COLO829 (cell line): ENCODE data around the gene C19orf85.
"Not testable (repeated sequence)": the region's sequence is repeated elsewhere in the genome, so short reads cannot be mapped to it uniquely, and the experiment has no call there.

Experiments used
- DNase-seq: peaks from one replicate; pipeline ENCODE4 v3.0.0; 2012; ENCODE audit warnings: low spot score

C19orf85 gene

GRCh38 chr19:55464662-55465054 lies at the start of gene C19orf85:
Gene C19orf85, minus strand, starts transcription at chr19:55464751. Its CDS starts 197 bp downstream, at chr19:55464554.
- DNase-seq: no peak

DNA sequence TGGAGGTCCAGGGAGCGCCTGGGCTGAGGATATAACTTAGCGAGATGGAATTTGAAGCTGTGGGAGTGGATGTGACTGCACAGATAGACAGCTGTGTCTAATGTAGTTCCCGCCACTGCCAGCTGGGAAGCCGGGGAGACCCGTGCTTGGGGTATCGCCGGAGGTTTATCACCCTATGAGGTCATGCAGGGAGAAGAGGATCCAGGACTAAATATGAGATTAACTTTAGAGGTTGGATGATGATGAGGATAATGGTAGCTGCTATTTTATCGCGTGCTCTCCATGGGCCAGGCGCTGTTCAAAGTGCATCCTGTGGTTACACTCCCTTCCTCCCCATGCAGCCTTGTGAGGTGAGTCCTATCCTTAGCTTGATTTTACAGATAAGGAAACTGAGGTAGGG lies 43.6 kb upstream of the C19orf85 start:
- DNase-seq: no peak

- no peak for DNase-seq
These were observed 40.4 kb upstream of the C19orf85 start for GRCh38 chr19:55504981-55505380.

DNA sequence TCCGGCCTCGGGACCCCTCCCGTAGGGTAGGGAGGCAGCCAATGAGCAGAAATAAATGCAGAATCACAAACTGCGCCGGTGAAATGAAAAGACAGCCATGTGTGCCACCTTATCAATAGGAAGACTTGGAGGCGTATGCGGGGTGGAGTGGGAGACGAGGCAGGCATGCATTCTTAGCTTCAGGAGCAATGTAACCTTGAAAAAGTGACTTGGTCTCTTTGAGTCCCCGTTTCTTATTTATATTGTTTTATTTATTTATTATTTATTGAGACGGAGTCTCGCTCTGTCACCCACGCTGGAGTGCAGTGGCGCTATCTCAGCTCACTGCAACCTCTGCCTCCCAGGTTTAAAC lies 39.7 kb upstream of the C19orf85 start:
- no peak for DNase-seq

GRCh38 chr19:55503502-55504251 lies 39.1 kb upstream of the C19orf85 start:
- peak; percentile 98 for DNase-seq

GRCh38 chr19:55503157-55503501 lies 38.6 kb upstream of the C19orf85 start:
- no peak for DNase-seq

DNA sequence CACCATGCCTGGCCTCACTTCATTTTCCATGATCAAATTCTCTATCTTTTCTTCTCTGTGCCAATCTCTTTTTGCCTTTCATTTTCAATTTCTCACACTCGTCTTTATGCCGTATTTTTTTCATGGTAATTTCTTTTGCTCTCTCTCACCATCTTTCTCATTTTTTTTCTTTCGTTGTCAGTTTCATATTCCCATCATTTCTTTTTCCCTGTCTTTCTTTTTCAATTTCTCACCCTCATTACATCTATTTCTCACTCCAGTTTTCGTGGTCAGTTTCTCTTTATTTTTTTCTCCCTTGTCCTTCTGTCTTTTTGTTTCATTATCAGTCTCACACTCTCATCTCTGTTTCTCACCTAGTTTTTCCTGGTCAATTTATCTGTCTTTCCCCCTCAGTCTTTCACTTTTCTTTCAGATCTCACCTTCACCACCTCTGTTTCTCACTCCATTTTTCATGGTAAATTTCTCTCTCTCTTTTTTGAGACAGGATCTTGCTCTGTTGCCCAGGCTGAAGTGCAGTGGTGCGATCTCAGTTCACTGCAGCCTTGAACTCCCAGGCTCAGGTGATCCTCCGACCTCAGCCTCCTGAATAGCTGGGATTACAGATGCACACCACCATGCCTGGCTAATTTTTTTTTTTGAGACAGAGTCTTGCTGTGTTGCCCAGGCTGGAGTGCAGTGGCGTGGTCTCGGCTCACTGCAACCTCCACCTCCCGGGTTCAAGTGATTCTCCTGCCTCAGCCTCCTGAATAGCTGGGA lies 37.8 kb upstream of the C19orf85 start:
- DNase-seq: no peak

GRCh38 chr19:55500368-55500952 lies 35.9 kb upstream of the C19orf85 start:
- DNase-seq: no peak

DNA sequence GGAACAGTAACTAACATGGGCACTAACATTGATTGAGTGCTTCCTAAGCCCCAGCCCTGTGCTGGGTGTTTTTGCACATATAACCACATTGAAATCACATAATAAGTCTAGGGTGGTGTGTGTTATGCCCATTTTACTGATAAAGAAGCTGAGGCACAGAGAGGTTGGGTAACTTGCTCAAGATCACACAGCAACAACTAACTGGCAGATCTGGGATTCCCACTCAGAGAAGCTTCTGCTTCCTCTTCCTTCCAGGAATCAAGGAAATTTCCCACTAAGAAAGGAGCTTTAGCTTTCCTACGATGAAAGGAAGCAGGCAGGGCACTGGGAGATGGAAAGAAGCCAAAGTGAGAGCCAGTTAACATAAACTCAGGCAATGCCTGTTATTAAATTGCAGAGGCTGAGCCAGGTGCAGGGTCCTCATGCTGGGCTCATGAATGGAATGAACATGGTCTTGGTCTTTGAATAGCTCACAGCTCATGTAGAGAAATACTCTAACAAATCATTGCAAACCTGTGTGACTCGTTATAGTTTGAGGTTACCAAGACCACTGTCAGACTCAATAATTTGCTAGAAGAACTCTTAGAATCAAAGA lies 33.8 kb upstream of the C19orf85 start:
- DNase-seq: no peak

DNA sequence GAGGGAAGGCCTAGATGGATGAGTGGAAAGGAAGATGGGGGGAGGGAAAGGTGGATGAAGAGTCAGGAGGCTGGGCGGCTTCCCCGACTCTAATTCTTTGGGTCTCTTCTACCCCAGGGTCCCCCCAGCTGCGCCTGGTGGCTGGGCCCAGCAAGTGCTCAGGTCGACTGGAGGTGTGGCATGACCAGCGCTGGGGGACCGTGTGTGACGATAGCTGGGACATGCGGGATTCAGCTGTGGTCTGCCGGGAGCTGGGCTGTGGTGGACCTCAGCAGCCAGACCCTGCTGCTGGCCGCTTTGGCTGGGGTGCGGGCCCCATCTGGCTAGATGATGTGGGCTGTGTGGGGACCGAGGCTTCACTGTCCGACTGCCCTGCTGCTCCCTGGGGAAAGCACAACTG lies 33.2 kb upstream of the C19orf85 start:
- DNase-seq: no peak

GRCh38 chr19:55496820-55497219 lies 32.3 kb upstream of the C19orf85 start:
- DNase-seq: not testable (repeated sequence)

DNA sequence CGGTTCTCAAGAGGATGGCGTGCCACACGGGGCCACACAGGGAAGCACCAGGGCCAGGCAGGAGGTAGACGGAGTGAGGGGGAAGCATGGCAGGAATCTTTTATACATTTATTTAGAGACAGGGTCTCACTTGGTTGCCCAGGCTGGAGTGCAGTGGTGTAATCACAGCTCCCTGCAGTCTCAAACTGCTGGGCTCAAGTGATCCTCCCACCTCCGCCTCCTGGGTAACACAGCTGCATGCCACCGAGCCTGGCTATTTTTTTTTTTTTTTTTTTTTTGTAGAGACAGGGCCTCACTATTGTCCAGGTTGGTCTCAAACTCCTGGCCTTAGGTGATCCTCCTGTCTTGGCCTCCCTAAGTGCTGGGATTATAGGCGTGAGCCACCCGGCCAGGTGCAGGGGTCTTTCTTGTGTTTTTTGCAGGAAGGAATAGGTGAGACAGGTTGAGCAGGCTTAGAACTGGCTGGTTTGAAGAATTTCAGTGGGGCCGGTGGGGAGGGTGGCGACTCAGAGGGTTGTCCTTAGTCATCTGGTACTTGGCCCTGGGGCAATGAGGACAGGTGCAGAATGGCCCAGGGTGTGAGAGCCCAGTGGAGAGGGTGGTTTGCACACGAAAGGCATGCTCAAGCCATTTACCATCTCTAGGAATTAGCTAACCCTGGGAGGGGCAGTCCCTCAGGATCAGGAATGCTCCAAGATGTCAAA lies 31.2 kb upstream of the C19orf85 start:
- DNase-seq: no peak

DNA sequence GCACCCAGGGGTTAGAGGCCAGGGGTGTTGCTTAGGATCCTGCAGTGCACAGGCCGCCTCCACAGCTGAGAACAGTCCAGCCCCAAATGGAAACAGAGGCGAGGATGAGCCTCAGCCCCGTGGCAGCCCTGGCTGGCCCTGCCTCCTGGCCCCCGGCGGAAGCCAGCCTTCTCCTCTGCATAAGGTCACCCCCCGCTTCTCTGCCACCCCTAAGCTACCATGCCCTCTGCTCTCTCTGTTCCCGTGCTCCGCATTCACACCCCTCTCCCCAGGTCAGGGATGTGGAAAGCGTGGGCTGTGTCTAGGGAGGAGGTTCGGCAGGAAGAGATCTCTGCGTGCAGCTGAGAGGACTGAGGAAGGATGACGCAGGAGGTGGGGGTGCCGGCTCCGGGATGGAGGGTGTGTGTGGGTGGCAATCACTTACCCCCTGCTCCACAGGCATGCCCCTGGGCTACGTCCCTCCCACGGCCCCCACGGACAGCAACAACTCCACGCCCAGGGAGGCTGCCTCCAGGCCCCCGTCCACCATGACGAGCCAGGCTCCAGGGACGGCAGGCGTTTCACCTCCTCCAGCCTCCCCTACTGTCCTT lies 29.7 kb upstream of the C19orf85 start:
- no peak for DNase-seq

DNA sequence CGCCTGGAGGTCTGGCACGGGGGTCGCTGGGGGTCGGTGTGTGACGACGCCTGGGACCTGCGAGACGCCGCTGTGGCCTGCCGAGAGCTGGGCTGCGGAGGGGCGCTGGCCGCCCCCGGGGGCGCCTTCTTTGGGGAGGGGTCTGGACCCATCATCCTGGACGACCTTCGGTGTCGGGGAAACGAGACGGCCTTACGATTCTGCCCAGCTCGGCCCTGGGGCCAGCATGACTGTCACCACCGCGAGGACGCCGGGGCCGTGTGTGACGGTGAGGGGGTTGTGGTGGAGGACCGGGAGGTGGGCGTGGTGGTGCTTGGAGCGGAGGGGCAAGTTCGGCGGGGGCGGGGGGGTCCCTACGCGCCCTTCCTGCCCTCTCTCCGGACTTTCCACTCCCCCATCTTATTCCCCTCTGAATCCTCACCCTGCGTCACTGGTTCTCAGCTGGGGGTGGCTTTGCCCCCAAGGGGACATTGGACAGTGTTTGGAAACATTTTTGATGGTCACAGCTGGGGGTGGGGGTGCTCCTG lies 29.2 kb upstream of the C19orf85 start:
- no peak for DNase-seq

DNA sequence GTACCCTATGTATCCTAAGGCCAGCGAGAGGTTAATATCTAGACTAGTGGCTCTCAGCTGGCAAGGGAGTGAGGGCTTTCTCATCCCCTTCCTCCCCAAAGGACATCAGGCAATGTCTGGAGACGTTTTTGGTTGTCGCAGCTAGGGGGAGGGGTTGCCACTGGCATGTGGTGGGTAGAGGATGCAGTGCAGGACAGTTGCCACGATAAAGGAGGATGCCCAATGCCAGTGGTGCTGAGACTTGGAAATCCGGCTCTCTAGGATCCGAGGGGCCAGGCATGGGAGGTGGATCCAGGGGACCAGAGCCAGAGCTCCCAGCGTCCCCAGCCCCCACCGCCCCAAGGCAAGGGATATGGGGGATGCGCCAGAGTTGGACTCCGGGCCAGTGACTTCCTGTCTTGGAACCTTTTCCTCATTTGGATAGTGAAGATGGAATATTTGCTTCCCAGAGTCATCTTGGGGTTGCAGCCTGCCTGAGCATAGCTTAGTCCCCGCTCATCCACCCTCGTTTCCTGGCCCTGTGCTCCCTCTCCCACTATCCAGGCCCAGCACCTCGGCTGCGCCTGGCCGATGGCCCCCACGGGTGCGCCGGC lies 28.6 kb upstream of the C19orf85 start:
- DNase-seq: no peak

DNA sequence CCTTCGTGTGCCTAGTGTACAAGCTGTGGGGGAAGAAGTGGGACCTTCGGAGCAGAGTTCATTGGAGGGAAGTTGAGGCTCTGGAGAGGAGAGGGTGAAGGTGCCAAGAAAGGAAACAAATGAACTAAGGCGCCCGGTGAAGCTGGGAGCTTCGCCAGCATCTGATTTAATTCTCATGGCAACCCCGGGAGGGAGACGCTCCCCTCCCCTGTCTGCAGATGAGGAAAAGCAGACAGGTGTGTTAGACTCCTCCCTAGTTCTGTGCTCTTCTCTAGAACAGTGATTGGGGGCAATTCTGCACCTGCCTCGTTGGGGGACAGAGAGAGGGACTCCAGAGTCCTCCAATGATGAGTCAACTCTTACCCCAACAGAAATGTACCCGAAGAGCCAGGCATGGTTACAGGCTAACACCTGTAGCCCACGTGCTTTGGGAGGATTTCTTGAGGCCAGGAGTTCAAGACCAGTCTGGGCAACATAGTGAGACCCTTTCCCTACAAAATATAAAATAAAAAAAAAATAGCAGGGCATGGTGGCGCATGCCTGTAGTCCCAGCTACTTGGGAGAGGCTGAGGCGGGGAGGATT lies 27.9 kb upstream of the C19orf85 start:
- no peak for DNase-seq

GRCh38 chr19:55491546-55492360 lies 27.2 kb upstream of the C19orf85 start:
- DNase-seq: no peak

GRCh38 chr19:55490478-55491432 lies 26.2 kb upstream of the C19orf85 start:
- DNase-seq: no peak
